OCI-LY7 (cell line): Measurements from ENCODE around the gene LARGE1. TPM values are rescaled to one million over a fixed set of nuclear protein-coding genes. Genes with fewer than 3 reads are reported as not detected.

Source experiments
- BruUV-seq: library from RNA; stranded (reverse); fragments of 400-500 nt; replicated peaks from 2 replicates; lab custom pipeline; 2021; lab: Mats Ljungman, UMichigan
- CTCF ChIA-PET: fragments of 300-600 bp; sonication (Branson Sonifier 250); formaldehyde crosslinking; loops from one replicate; lab custom pipeline; 2022; ENCODE audit warnings: antibody characterized with exemption; ENCODE audit not compliant: unreplicated experiment; lab: Charles Lee
- POLR2A ChIA-PET: fragments of 300-600 bp; sonication (Branson Sonifier 250); formaldehyde crosslinking; loops from one replicate; lab custom pipeline; 2022; ENCODE audit warnings: antibody characterized with exemption; lab: Charles Lee
- DNase-seq: peaks from one replicate; pipeline ENCODE4 v3.0.0-alpha.2; 2015; ENCODE audit warnings: low spot score
- H2AFZ ChIP-seq: fragments of 200-600 bp; sonication (generic), shearing (Covaris generic); 2 replicates; pipeline ENCODE4 v1.6.1; 2014; ENCODE audit warnings: mild to moderate bottlenecking, antibody characterized with exemption, low read length, moderate library complexity
- H3K27ac ChIP-seq: fragments of 200-600 bp; sonication (generic); 2 replicates; pipeline ENCODE4 v1.5.1; 2014; ENCODE audit warnings: mixed run types, low read depth, mild to moderate bottlenecking, moderate library complexity, low read length, inconsistent platforms; ENCODE audit not compliant: poor library complexity, severe bottlenecking
- H3K36me3 ChIP-seq: fragments of 200-600 bp; sonication (generic); 2 replicates; pipeline ENCODE4 v1.6.1; 2014; ENCODE audit warnings: mild to moderate bottlenecking, antibody characterized with exemption, low read length, moderate library complexity, mixed read lengths; ENCODE audit not compliant: insufficient read depth
- H3K4me1 ChIP-seq: fragments of 200-600 bp; sonication (generic); 2 replicates; pipeline ENCODE4 v1.5.1; 2014; ENCODE audit warnings: mild to moderate bottlenecking, low read length; ENCODE audit not compliant: insufficient read depth, poor library complexity, severe bottlenecking
- H3K4me2 ChIP-seq: fragments of 200-600 bp; sonication (generic); 2 replicates; pipeline ENCODE4 v1.6.1; 2014; ENCODE audit warnings: mild to moderate bottlenecking, low read length
- H3K4me3 ChIP-seq: fragments of 200-600 bp; sonication (generic); 2 replicates; pipeline ENCODE4 v1.5.1; 2014; ENCODE audit warnings: mild to moderate bottlenecking, low read depth, low read length; ENCODE audit not compliant: poor library complexity, severe bottlenecking
- H3K79me2 ChIP-seq: fragments of 200-600 bp; sonication (generic); 2 replicates; pipeline ENCODE4 v1.6.1; 2016; ENCODE audit warnings: low read depth, mild to moderate bottlenecking, low read length, moderate library complexity, mixed read lengths; ENCODE audit not compliant: insufficient read depth
- H3K9me2 ChIP-seq: fragments of 200-600 bp; sonication (generic); 2 replicates; pipeline ENCODE4 v1.6.1; 2016; ENCODE audit warnings: mild to moderate bottlenecking, low read length, mixed read lengths; ENCODE audit not compliant: insufficient read depth
- H3K9me3 ChIP-seq: fragments of 200-600 bp; sonication (generic); 2 replicates; pipeline ENCODE4 v1.6.1; 2014; ENCODE audit warnings: mild to moderate bottlenecking, mixed run types, low read length, mixed read lengths
- H4K20me1 ChIP-seq: fragments of 200-600 bp; sonication (generic); 2 replicates; pipeline ENCODE4 v1.6.1; 2014; ENCODE audit warnings: mild to moderate bottlenecking, antibody characterized with exemption, low read length, moderate library complexity, mixed read lengths; ENCODE audit not compliant: insufficient read depth
- EZH2phosphoT487 ChIP-seq: fragments of 200-600 bp; sonication (generic); IDR thresholded peaks from 2 replicates; pipeline ENCODE4 v1.6.1; 2018; ENCODE audit warnings: low read depth, borderline replicate concordance, mild to moderate bottlenecking, mixed run types, antibody characterized with exemption, low read length, moderate library complexity, mixed read lengths
- intact Hi-C: fragments of 100-400 bp; cut with micrococcal nuclease; formaldehyde crosslinking; loops from one replicate; pipeline ENCODE4 v1.10.0; 2022; ENCODE audit not compliant: unreplicated experiment
- total RNA-seq, 2 experiments: library from RNA; depleted of rRNA in 1 of 2; stranded (reverse); fragments of >200 nt in 1 of 2; shearing (Covaris generic) in 1 of 2; gene quantifications; 2 replicates each; pipeline ENCODE4 v1.2.3, GENCODE V29; 2014 to 2022
- TF ChIP-seq, protein P1 (sequence below): fragments of 200-600 bp; sonication (generic); conservative IDR thresholded peaks from 2 replicates; pipeline ENCODE4 v1.5.1; 2014; ENCODE audit warnings: mild to moderate bottlenecking, antibody characterized with exemption, low read length, moderate library complexity, mixed read lengths

The LARGE1 gene
- total RNA-seq, 2 experiments from 2014 or later = 31.5 to 31.9 TPM

- H3K4me2 ChIP-seq = no peak overlapping the region
- no peaks in the 10 kb centered on the region for H3K36me3 ChIP-seq
- no peaks in the 10 kb centered on the region for H3K79me2 ChIP-seq
- no peak overlapping the region for H3K4me3 ChIP-seq
- no peaks in the 10 kb centered on the region for H3K9me2 ChIP-seq
- H3K27ac ChIP-seq = no peak overlapping the region
- no peak overlapping the region for H2AFZ ChIP-seq
- ChIA-PET CTCF (no interaction called here), POLR2A (no interaction called here)
- no peaks in the 10 kb centered on the region for H4K20me1 ChIP-seq
- intact Hi-C loops = no loop called here
- BruUV-seq = no TSS peak
- H3K4me1 ChIP-seq = no peaks in the 10 kb centered on the region
- no peak for DNase-seq
- no peaks in the 10 kb centered on the region for H3K9me3 ChIP-seq
- TF ChIP-seq, protein P1, sequence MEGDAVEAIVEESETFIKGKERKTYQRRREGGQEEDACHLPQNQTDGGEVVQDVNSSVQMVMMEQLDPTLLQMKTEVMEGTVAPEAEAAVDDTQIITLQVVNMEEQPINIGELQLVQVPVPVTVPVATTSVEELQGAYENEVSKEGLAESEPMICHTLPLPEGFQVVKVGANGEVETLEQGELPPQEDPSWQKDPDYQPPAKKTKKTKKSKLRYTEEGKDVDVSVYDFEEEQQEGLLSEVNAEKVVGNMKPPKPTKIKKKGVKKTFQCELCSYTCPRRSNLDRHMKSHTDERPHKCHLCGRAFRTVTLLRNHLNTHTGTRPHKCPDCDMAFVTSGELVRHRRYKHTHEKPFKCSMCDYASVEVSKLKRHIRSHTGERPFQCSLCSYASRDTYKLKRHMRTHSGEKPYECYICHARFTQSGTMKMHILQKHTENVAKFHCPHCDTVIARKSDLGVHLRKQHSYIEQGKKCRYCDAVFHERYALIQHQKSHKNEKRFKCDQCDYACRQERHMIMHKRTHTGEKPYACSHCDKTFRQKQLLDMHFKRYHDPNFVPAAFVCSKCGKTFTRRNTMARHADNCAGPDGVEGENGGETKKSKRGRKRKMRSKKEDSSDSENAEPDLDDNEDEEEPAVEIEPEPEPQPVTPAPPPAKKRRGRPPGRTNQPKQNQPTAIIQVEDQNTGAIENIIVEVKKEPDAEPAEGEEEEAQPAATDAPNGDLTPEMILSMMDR = no peak
- no peak for TF ChIP-seq EZH2phosphoT487
Measured at GRCh38 chr22:33337524-33337923, 582.8 kb downstream of the LARGE1 start.

DNA sequence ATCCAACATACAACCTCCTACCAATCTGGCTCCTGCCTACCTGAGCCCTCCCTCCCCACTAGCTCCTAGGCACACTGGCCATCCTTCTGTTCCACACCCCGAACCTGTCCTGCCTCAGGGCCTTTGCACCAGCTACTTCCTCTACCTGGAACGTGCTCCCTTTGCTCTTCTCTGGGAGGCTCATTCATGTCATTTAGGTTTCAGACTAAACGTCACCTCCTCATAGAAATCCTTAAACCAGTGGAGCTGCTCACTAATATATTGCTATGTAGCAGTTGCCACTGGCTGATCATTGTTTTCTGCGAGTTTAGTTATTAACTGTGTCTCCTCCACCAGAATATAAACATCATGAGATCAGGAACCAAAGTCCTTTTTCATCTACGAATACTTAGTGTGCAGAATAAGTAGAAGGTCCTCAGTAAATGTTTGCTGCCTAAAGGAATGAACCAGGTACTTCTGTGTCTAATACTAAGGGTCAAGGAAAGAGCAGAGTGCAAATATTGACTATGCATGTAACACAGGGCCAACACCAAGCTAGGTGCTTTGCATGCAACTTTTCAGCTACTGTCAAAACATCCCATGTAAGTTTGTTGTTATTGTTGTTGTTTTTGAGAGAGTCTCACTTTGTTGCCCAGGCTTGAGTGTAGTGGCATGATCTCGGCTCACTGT is 584.5 kb downstream of the LARGE1 start:
- Histone ChIP-seq H4K20me1 (no peaks in the 10 kb centered on the region), H2AFZ (no peak overlapping the region), H3K9me2 (no peaks in the 10 kb centered on the region), H3K27ac (no peak overlapping the region), H3K79me2 (no peaks in the 10 kb centered on the region), H3K4me2 (no peak overlapping the region), H3K4me1 (no peaks in the 10 kb centered on the region), H3K4me3 (no peak overlapping the region), H3K36me3 (no peaks in the 10 kb centered on the region), H3K9me3 (no peaks in the 10 kb centered on the region)
- ChIA-PET CTCF (no interaction called here), POLR2A (interaction anchor here (1.3 kb wide), 1 partner anchor 9 kb away, joined by 4 read pairs; no protein-coding TSS in a partner anchor)
- BruUV-seq = no TSS peak
- intact Hi-C loops = no loop called here
- no peak for DNase-seq
- TF ChIP-seq EZH2phosphoT487 = no peak
- TF ChIP-seq, protein P1 = no peak

DNA sequence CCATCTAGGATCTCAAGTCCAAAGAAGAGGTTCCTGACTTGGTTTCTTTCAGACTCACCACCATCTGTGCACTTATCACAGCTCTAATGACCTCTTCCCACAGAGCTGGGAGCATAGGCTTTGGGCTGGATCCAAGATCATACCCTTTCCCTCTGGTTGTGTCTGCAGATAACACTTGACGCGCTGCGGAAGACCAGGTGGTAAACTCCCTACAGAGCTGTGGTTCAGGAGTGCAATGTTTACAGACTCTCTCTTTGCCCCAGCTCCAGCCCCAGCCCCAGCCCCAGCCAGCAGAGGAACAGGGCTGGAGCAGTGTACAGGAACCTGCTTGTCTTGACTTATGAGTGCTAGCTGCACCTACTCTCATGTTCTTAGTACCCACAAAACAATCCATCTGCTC is 587.7 kb downstream of the LARGE1 start:
- no peak overlapping the region for H3K27ac ChIP-seq
- intact Hi-C loops = no loop called here
- POLR2A ChIA-PET = no interaction called here
- H3K9me3 ChIP-seq = no peaks in the 10 kb centered on the region
- no peaks in the 10 kb centered on the region for H3K79me2 ChIP-seq
- H3K4me2 ChIP-seq = no peak overlapping the region
- CTCF ChIA-PET = no interaction called here
- DNase-seq = no peak
- H4K20me1 ChIP-seq = no peaks in the 10 kb centered on the region
- no peaks in the 10 kb centered on the region for H3K36me3 ChIP-seq
- H3K4me1 ChIP-seq = peaks cover 10% of the 10 kb centered on the region
- H3K4me3 ChIP-seq = no peak overlapping the region
- H2AFZ ChIP-seq = no peak overlapping the region
- no peaks in the 10 kb centered on the region for H3K9me2 ChIP-seq
- TF ChIP-seq, protein P1 = no peak
- TF ChIP-seq EZH2phosphoT487 = no peak
- BruUV-seq = no TSS peak
